Left lung (tissue), 10 donors: ENCODE measurements around the gene GSTM2. TPM values are rescaled to one million over a fixed set of nuclear protein-coding genes. Genes with fewer than 3 reads are reported as not detected.

Source experiments
- ATAC-seq: fragments of 200-7000 bp; cut with Tn5 transposase; one replicate; pipeline ENCODE4 v1.9.1; 2020; ENCODE audit warnings: moderate library complexity
- DNase-seq, 4 donors: peaks; one replicate each; pipeline ENCODE4 v3.0.0-alpha.2; 2013 to 2020
- H3K27ac ChIP-seq, 2 donors: fragments of 200-600 bp; sonication (generic) in 1 of 2; one replicate each; pipeline versions ENCODE4 v1.5.0 to v1.8.0; 2020 to 2021
- H3K27me3 ChIP-seq, 2 donors: fragments of 200-600 bp; sonication (generic) in 1 of 2; one replicate each; pipeline versions ENCODE4 v1.5.0 to v1.8.0; 2020 to 2021
- H3K36me3 ChIP-seq, 2 donors: fragments of 200-600 bp; sonication (generic) in 1 of 2; one replicate each; pipeline versions ENCODE4 v1.5.0 to v1.8.0; 2020 to 2021
- H3K4me1 ChIP-seq, 2 donors: fragments of 200-600 bp; one replicate each; pipeline ENCODE4 v1.8.0; 2021
- H3K4me3 ChIP-seq, 2 donors: fragments of 200-600 bp; sonication (generic) in 1 of 2; one replicate each; pipeline versions ENCODE4 v1.5.0 to v1.8.0; 2020 to 2021; ENCODE audit warnings: mild to moderate bottlenecking in 1 of 2
- H3K9me3 ChIP-seq, 2 donors: fragments of 200-600 bp; sonication (generic) in 1 of 2; one replicate each; pipeline versions ENCODE4 v1.5.0 to v1.8.0; 2020 to 2021
- intact Hi-C, 2 donors: fragments of 100-400 bp; cut with DNase I; formaldehyde crosslinking; loops; one replicate each; pipeline versions ENCODE4 v1.11.2 to v1.14.2; 2022
- polyA plus RNA-seq, 6 donors: library from polyadenylated mRNA; unstranded; fragments of 120-200 nt; gene quantifications; one replicate each; pipeline ENCODE4 v1.2.1, GENCODE V29; 2013; ENCODE audit not compliant: insufficient read length in 6 of 6
- total RNA-seq, 2 donors: library from RNA; stranded (reverse); fragmentation: NEBNext Ultra II Directional; extraction: Animal tissue kit (Norgen Biotek cat#: 25700); gene quantifications; one replicate each; pipeline ENCODE4 v1.2.1, GENCODE V29; 2021
- TF ChIP-seq, protein P1 (sequence below), 2 donors: fragments of 200-600 bp; sonication (generic) in 1 of 2; IDR thresholded peaks; one replicate each; pipeline versions ENCODE4 v1.5.0 to v1.8.0; 2021; ENCODE audit warnings: antibody characterized with exemption in 2 of 2
- donor health status: DM: no; HTN: yes; CAD: no.
- donor health status: DM: no; HTN: no; CAD: no.

The GSTM2 gene
- total and polyA plus RNA-seq, 8 donors = 25.4 to 281 (median 225) TPM

DNA sequence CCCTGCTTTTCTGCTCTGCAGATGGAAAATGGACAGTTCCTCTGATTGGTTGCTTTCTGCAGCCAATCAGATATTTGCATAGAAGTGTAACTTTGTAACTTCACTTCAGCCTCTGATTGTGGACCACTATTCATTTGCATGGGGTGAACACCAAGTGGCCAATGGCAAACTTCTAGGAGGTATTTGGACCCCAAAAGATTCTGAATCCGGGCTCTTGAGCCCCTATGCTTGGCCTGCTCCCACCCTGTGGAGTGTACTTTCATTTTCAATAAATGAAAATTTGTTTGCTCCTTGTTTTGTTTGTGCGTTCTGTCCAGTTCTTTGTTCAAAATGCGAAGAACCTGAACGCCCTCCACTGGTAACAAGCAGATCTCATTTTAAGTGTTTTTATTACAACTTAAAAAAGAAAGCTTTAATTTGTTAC, 18.4 kb upstream of the GSTM2 start:
- no peaks in the 10 kb centered on the region for H3K4me1 ChIP-seq
- H3K27ac ChIP-seq = no peak overlapping the region
- H3K36me3 ChIP-seq = no peaks in the 10 kb centered on the region
- TF ChIP-seq, protein P1, sequence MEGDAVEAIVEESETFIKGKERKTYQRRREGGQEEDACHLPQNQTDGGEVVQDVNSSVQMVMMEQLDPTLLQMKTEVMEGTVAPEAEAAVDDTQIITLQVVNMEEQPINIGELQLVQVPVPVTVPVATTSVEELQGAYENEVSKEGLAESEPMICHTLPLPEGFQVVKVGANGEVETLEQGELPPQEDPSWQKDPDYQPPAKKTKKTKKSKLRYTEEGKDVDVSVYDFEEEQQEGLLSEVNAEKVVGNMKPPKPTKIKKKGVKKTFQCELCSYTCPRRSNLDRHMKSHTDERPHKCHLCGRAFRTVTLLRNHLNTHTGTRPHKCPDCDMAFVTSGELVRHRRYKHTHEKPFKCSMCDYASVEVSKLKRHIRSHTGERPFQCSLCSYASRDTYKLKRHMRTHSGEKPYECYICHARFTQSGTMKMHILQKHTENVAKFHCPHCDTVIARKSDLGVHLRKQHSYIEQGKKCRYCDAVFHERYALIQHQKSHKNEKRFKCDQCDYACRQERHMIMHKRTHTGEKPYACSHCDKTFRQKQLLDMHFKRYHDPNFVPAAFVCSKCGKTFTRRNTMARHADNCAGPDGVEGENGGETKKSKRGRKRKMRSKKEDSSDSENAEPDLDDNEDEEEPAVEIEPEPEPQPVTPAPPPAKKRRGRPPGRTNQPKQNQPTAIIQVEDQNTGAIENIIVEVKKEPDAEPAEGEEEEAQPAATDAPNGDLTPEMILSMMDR (IDR thresholded peaks at IDR 0.05) = peak in 1 of 2 donors; percentile 10
- no peaks in the 10 kb centered on the region for H3K27me3 ChIP-seq
- H3K4me3 ChIP-seq = no peak overlapping the region
- DNase-seq (peak in 1 of 4 donors; percentile 37), ATAC-seq (peak; percentile 26)
- intact Hi-C loops = no loop called here
- no peaks in the 10 kb centered on the region for H3K9me3 ChIP-seq

DNA sequence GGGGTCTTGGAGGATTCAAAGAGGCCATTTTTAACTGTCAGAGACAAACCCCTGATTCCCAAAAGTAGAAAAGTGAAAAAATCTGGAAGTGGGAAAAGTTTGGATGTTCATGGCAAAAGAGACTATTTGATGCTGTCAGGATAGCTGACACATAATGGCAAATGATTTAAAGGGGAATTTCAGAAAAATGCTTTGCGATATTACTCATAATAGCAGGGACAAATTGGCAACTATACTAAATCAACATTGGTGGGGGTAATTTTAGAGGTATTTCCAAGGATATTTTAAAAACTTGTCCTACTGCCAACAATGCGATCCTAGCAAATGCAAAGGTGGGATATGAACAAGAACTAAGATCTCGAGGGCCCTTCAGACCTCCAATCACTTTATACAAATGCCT, 17.2 kb upstream of the GSTM2 start:
- H3K27ac ChIP-seq = no peak overlapping the region
- H3K4me3 ChIP-seq = no peak overlapping the region
- H3K4me1 ChIP-seq = peaks cover 0 to 8% of the 10 kb centered on the region in 2 donors
- H3K36me3 ChIP-seq = no peaks in the 10 kb centered on the region
- no peaks in the 10 kb centered on the region for H3K27me3 ChIP-seq
- intact Hi-C loops = loop anchor here in 1 of 2 donors (10.0 kb wide), 1 partner anchor 124 kb away; no protein-coding TSS in a partner anchor
- ATAC-seq (no peak), DNase-seq (no peak)
- no peaks in the 10 kb centered on the region for H3K9me3 ChIP-seq
- TF ChIP-seq, protein P1 (IDR thresholded peaks at IDR 0.05) = no peak

DNA sequence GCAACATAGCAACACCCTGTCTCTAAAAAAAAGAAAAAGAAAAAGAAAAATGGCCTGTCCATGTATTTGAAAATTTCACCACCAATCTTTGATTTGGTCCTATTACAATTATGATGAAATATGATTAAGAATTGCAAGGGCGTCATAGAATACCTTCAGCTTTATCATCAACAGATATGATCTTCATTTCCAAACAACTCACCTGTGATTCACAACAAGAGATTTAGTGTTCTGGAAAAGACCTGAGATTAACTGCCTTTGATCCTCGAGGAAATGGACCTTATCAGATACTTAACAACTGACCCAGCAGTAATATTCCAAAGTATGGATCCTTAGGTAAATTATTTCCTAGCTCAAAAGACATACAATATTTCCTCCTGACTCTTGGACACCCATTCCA, 15.5 kb upstream of the GSTM2 start:
- H3K27me3 ChIP-seq = no peaks in the 10 kb centered on the region
- ATAC-seq (no peak), DNase-seq (no peak)
- no peaks in the 10 kb centered on the region for H3K9me3 ChIP-seq
- no peak overlapping the region for H3K4me3 ChIP-seq
- H3K36me3 ChIP-seq = no peaks in the 10 kb centered on the region
- intact Hi-C loops = loop anchor here in 1 of 2 donors (10.0 kb wide), 1 partner anchor 122 kb away; no protein-coding TSS in a partner anchor
- H3K27ac ChIP-seq = no peak overlapping the region
- TF ChIP-seq, protein P1 (IDR thresholded peaks at IDR 0.05) = no peak
- H3K4me1 ChIP-seq = peaks cover 0 to 14% of the 10 kb centered on the region in 2 donors

DNA sequence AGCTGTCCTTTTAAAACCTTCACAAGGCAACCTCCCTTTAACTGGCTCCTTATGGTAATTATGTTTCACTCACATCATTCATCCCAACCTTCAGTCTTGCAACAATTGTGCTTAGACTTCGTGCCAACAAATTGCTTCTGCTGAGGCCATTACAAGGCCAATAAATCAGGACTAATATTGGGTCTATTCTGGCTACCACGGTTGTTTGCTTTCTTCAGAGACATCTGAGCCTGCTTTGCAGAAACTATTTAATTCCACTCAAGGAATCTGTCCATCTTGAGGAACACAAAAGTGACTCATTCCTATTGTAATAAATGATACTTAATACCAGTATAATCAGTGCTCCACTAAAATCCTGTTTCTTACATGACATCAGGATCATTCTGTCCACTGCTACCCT, 14.6 kb upstream of the GSTM2 start:
- H3K27ac ChIP-seq = no peak overlapping the region
- intact Hi-C loops = loop anchor here in 1 of 2 donors (10.0 kb wide), 1 partner anchor 121 kb away; no protein-coding TSS in a partner anchor
- H3K36me3 ChIP-seq = no peaks in the 10 kb centered on the region
- H3K4me3 ChIP-seq = no peak overlapping the region
- TF ChIP-seq, protein P1 (IDR thresholded peaks at IDR 0.05) = no peak
- DNase-seq (no peak), ATAC-seq (no peak)
- H3K27me3 ChIP-seq = no peaks in the 10 kb centered on the region
- no peaks in the 10 kb centered on the region for H3K9me3 ChIP-seq
- peaks cover 0 to 17% of the 10 kb centered on the region in 2 donors for H3K4me1 ChIP-seq

DNA sequence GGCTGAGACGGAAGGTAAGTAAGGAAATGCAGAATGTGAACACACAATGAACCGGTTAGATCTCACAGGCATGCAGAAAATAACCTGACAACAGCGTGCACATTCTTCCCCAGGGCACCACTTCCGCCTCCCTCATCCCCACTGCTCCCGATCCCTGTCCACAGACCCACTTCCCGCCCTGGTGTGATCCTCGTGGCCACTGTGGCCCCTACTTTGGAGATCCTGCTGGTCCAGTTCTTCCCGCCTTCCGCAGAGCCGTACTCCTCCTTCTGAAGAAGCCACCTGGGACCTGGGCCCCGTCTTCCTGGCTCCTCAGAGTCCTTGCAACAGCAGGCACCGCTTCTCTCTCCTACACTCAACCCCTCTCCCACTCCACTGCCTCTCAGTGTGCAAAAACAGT, 13.3 kb upstream of the GSTM2 start:
- DNase-seq (no peak), ATAC-seq (no peak)
- no peak overlapping the region for H3K4me3 ChIP-seq
- H3K27me3 ChIP-seq = no peaks in the 10 kb centered on the region
- no peaks in the 10 kb centered on the region for H3K9me3 ChIP-seq
- no peak overlapping the region for H3K27ac ChIP-seq
- peaks cover 0 to 18% of the 10 kb centered on the region in 2 donors for H3K4me1 ChIP-seq
- peaks cover 0 to 6% of the 10 kb centered on the region in 2 donors for H3K36me3 ChIP-seq
- TF ChIP-seq, protein P1 (IDR thresholded peaks at IDR 0.05) = no peak
- intact Hi-C loops = loop anchor here in 1 of 2 donors (10.0 kb wide), 1 partner anchor 120 kb away; no protein-coding TSS in a partner anchor
